ENCODE results near the gene LST1. TPM values are rescaled to one million over a fixed set of nuclear protein-coding genes. Genes with fewer than 3 reads are reported as not detected.

LST1 gene
- total RNA-seq, 1 experiment from 2014 or later, result not detected

- intact Hi-C loops (cut with micrococcal nuclease), result no loop called here
- no peak overlapping the region for H3K4me3 ChIP-seq (ENCODE audit: low read length)
- ATAC-seq, result peak; percentile 10; the same call in 1 of the 2 replicates
- CTCF ChIA-PET, result no interaction called here
- BruUV-seq (replicated peaks), result no TSS peak
- H3F3A ChIP-seq (ENCODE audit: low read length, unreplicated experiment), result peaks cover 14% of the 10 kb centered on the region
- TF ChIP-seq EZH2phosphoT487 (IDR thresholded peaks at IDR 0.05; ENCODE audit: borderline replicate concordance, low read length) (no peak), EZH2 (IDR thresholded peaks at IDR 0.05; ENCODE audit: low read length, unreplicated experiment) (no peak)
- TF ChIP-seq, protein P1, sequence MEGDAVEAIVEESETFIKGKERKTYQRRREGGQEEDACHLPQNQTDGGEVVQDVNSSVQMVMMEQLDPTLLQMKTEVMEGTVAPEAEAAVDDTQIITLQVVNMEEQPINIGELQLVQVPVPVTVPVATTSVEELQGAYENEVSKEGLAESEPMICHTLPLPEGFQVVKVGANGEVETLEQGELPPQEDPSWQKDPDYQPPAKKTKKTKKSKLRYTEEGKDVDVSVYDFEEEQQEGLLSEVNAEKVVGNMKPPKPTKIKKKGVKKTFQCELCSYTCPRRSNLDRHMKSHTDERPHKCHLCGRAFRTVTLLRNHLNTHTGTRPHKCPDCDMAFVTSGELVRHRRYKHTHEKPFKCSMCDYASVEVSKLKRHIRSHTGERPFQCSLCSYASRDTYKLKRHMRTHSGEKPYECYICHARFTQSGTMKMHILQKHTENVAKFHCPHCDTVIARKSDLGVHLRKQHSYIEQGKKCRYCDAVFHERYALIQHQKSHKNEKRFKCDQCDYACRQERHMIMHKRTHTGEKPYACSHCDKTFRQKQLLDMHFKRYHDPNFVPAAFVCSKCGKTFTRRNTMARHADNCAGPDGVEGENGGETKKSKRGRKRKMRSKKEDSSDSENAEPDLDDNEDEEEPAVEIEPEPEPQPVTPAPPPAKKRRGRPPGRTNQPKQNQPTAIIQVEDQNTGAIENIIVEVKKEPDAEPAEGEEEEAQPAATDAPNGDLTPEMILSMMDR (conservative IDR thresholded peaks at IDR 0.05; ENCODE audit: low read depth, low read length), result no peak
- H3K9me3 ChIP-seq (ENCODE audit: low read length), result no peaks in the 10 kb centered on the region
- H2AFZ ChIP-seq (ENCODE audit: low read length), result no peak overlapping the region
- POLR2A ChIA-PET (ENCODE audit: unreplicated experiment), result interaction anchor here (0.8 kb wide), 1 partner anchor 15 kb away, joined by 6 read pairs; no protein-coding TSS in a partner anchor
- H4K20me1 ChIP-seq (ENCODE audit: low read length), result peaks cover 3% of the 10 kb centered on the region; the same call in 1 of the 2 replicates
- no peaks in the 10 kb centered on the region for H3K27me3 ChIP-seq (ENCODE audit: low read length)
- no peaks in the 10 kb centered on the region for H3K79me2 ChIP-seq (ENCODE audit: low read length)
- H3K36me3 ChIP-seq (ENCODE audit: low read depth, low read length), result peaks cover 68% of the 10 kb centered on the region
- no peak overlapping the region for H3K9ac ChIP-seq (ENCODE audit: low read length)
- no peak overlapping the region for H3K4me2 ChIP-seq (ENCODE audit: low read length)
- no peak overlapping the region for H3K27ac ChIP-seq (ENCODE audit: low read length)
- DNase-seq, result no peak
- no peaks in the 10 kb centered on the region for H3K4me1 ChIP-seq (ENCODE audit: insufficient read depth, low read length)
- no peaks in the 10 kb centered on the region for H3K9me2 ChIP-seq (replicated peaks; ENCODE audit: low read length)
These were observed 50.9 kb downstream of the LST1 start for GRCh38 chr6:31636698-31637596.

Small RNA genes within 50 kb of the gene (microRNA-seq; reads per million reads assigned to microRNA genes)
- not detected for gene MIR6832 (ENCODE audit: unreplicated experiment)

Other genes starting within 250 kb of the LST1 start
- gene HLA-B, start 229.1 kb upstream of the LST1 start, total RNA-seq (2014; rRNA removed), result 55.4 and 168 TPM in 2 replicates
- gene MICA, start 182.7 kb upstream of the LST1 start, total RNA-seq (2014; rRNA removed), result 33.1 and 35.0 TPM in 2 replicates
- 25.6 and 32.9 TPM in 2 replicates for gene MICB, start 88.1 kb upstream of the LST1 start, total RNA-seq (2014; rRNA removed)
- not detected in 2 replicates for gene MCCD1, start 57.3 kb upstream of the LST1 start, total RNA-seq (2014; rRNA removed)
- gene DDX39B, start 44.3 kb upstream of the LST1 start, total RNA-seq (2014; rRNA removed), result 410 and 465 TPM in 2 replicates
- gene ATP6V1G2, start 39.7 kb upstream of the LST1 start, total RNA-seq (2014; rRNA removed), result 1.1 and 1.2 TPM in 2 replicates
- 38.2 and 46.9 TPM in 2 replicates for gene NFKBIL1, start 38.7 kb upstream of the LST1 start, total RNA-seq (2014; rRNA removed)
- not detected in 2 replicates for gene LTA, start 14.0 kb upstream of the LST1 start, total RNA-seq (2014; rRNA removed)
- not detected in 2 replicates for gene TNF, start 10.7 kb upstream of the LST1 start, total RNA-seq (2014; rRNA removed)
- gene LTB, start 3.9 kb upstream of the LST1 start, total RNA-seq (2014; rRNA removed), result 1.5 TPM in 1 of 2 replicates, not detected in the other
- 0.26 TPM in 1 of 2 replicates, not detected in the other for gene NCR3, start 6.7 kb downstream of the LST1 start, total RNA-seq (2014; rRNA removed)
- gene AIF1, start 29.0 kb downstream of the LST1 start, total RNA-seq (2014; rRNA removed), result not detected in 2 replicates
- 123 and 169 TPM in 2 replicates for gene PRRC2A, start 34.4 kb downstream of the LST1 start, total RNA-seq (2014; rRNA removed)
- gene BAG6, start 66.4 kb downstream of the LST1 start, total RNA-seq (2014; rRNA removed), result 320 and 365 TPM in 2 replicates
- gene APOM, start 69.6 kb downstream of the LST1 start, total RNA-seq (2014; rRNA removed), result 1.6 and 2.2 TPM in 2 replicates
- 26.3 and 33.2 TPM in 2 replicates for gene C6orf47, start 74.5 kb downstream of the LST1 start, total RNA-seq (2014; rRNA removed)
- 11.8 and 14.9 TPM in 2 replicates for gene GPANK1, start 78.7 kb downstream of the LST1 start, total RNA-seq (2014; rRNA removed)
- gene CSNK2B, start 79.8 kb downstream of the LST1 start, total RNA-seq (2014; rRNA removed), result 227 and 267 TPM in 2 replicates
- 5.0 and 5.3 TPM in 2 replicates for gene LY6G5B, start 83.7 kb downstream of the LST1 start, total RNA-seq (2014; rRNA removed)
- gene LY6G5C, start 94.8 kb downstream of the LST1 start, total RNA-seq (2014; rRNA removed), result 1.6 and 1.8 TPM in 2 replicates
- gene ABHD16A, start 117.0 kb downstream of the LST1 start, total RNA-seq (2014; rRNA removed), result 52.0 and 54.0 TPM in 2 replicates
- gene LY6G6F, start 120.6 kb downstream of the LST1 start, total RNA-seq (2014; rRNA removed), result not detected in 2 replicates
- not detected in 2 replicates for gene LY6G6D, start 129.1 kb downstream of the LST1 start, total RNA-seq (2014; rRNA removed)
- 0.22 TPM in 1 of 2 replicates, not detected in the other for gene LY6G6C, start 135.5 kb downstream of the LST1 start, total RNA-seq (2014; rRNA removed)
- gene MPIG6B, start 137.1 kb downstream of the LST1 start, total RNA-seq (2014; rRNA removed), result not detected in 2 replicates
- gene DDAH2, start 143.0 kb downstream of the LST1 start, total RNA-seq (2014; rRNA removed), result 65.5 and 71.6 TPM in 2 replicates
- 708 and 743 TPM in 2 replicates for gene CLIC1, start 150.3 kb downstream of the LST1 start, total RNA-seq (2014; rRNA removed)
- 22.7 and 23.0 TPM in 2 replicates for gene MSH5, start 153.7 kb downstream of the LST1 start, total RNA-seq (2014; rRNA removed)
- 4.2 and 6.0 TPM in 2 replicates for gene SAPCD1, start 176.4 kb downstream of the LST1 start, total RNA-seq (2014; rRNA removed)
- gene VWA7, start 191.1 kb downstream of the LST1 start, total RNA-seq (2014; rRNA removed), result 0.98 and 1.9 TPM in 2 replicates
- 89.8 and 130 TPM in 2 replicates for gene VARS1, start 209.5 kb downstream of the LST1 start, total RNA-seq (2014; rRNA removed)
- 93.7 and 143 TPM in 2 replicates for gene LSM2, start 220.7 kb downstream of the LST1 start, total RNA-seq (2014; rRNA removed)
- gene HSPA1L, start 229.0 kb downstream of the LST1 start, total RNA-seq (2014; rRNA removed), result 0.26 and 0.69 TPM in 2 replicates
- gene HSPA1A, start 229.3 kb downstream of the LST1 start, total RNA-seq (2014; rRNA removed), result 269 and 324 TPM in 2 replicates
- 265 and 331 TPM in 2 replicates for gene HSPA1B, start 241.5 kb downstream of the LST1 start, total RNA-seq (2014; rRNA removed)

Measured in PC-3 (cell line).